ENCODE data around the gene ITGA3. TPM values are rescaled to one million over a fixed set of nuclear protein-coding genes. Genes with fewer than 3 reads are reported as not detected.

Gene ITGA3
- total RNA-seq, 1 experiment from 2014 or later, result 22.5 TPM

- no peaks in the 10 kb centered on the region for H3K79me1 ChIP-seq (ENCODE audit: insufficient read depth, low read depth, low read length, poor library complexity, severe bottlenecking)
- no peak overlapping the region for H4K5ac ChIP-seq (ENCODE audit: insufficient read length, low read depth, low read length)
- no peaks in the 10 kb centered on the region for H3K9me3 ChIP-seq (ENCODE audit: control insufficient read depth, low read depth, low read length)
- H3K56ac ChIP-seq (ENCODE audit: insufficient read length, low read depth, low read length), result no peak overlapping the region
- no peak overlapping the region for H4K91ac ChIP-seq (ENCODE audit: insufficient read length, low read depth, low read length)
- H3K4me1 Mint-ChIP-seq, result peaks cover 20 to 22% of the 10 kb centered on the region in 2 experiments
- no peaks in the 10 kb centered on the region for H3K36me3 Mint-ChIP-seq (ENCODE audit: insufficient read depth in 1 of 3, low read depth in 3 of 3)
- no peaks in the 10 kb centered on the region for H3K27me3 ChIP-seq (ENCODE audit: insufficient read depth, low read length)
- H3K4ac ChIP-seq (ENCODE audit: low read depth, low read length), result no peak overlapping the region
- no peak overlapping the region for H3T11ph ChIP-seq (ENCODE audit: low read length)
- no peaks in the 10 kb centered on the region for H4K20me1 ChIP-seq (ENCODE audit: control insufficient read depth, insufficient read depth, insufficient read length)
- no peak overlapping the region for H3K14ac ChIP-seq (ENCODE audit: insufficient read depth, low read length)
- no CpG with 5 or more reads among the region's 10 CpGs for WGBS (ENCODE audit: extremely low coverage, insufficient read length, low lambda C conversion rate)
- no peak overlapping the region for H3K9ac ChIP-seq (ENCODE audit: extremely low read depth, insufficient read length, low read length)
- H3K27me3 Mint-ChIP-seq (ENCODE audit: low read depth), result peaks cover 12% of the 10 kb centered on the region
- no peak overlapping the region for H3K23ac ChIP-seq (ENCODE audit: insufficient read length, low read depth, low read length)
- no peaks in the 10 kb centered on the region for H3K9me3 Mint-ChIP-seq
- H4K8ac ChIP-seq (replicated peaks; ENCODE audit: insufficient read length, low read depth, low read length), result no peak overlapping the region
- H2BK12ac ChIP-seq (ENCODE audit: insufficient read length, low read depth, low read length), result no peak overlapping the region
- no peaks in the 10 kb centered on the region for H3K23me2 ChIP-seq (ENCODE audit: insufficient read length, low read depth, low read length, poor library complexity, severe bottlenecking)
- no peak overlapping the region for H2BK120ac ChIP-seq (ENCODE audit: low read depth, low read length, poor library complexity, severe bottlenecking)
- no peak overlapping the region for H2BK15ac ChIP-seq (ENCODE audit: low read depth, low read length)
- H3K4me1 ChIP-seq (ENCODE audit: insufficient read depth, low read length), result 0 out of 2 replicates have a peak, but pooled peaks cover 2% of the 10 kb centered on the region
- DNase-seq, result no peak
- no peak overlapping the region for H2AK5ac ChIP-seq (ENCODE audit: insufficient read length, low read length)
- TF ChIP-seq, protein P1, sequence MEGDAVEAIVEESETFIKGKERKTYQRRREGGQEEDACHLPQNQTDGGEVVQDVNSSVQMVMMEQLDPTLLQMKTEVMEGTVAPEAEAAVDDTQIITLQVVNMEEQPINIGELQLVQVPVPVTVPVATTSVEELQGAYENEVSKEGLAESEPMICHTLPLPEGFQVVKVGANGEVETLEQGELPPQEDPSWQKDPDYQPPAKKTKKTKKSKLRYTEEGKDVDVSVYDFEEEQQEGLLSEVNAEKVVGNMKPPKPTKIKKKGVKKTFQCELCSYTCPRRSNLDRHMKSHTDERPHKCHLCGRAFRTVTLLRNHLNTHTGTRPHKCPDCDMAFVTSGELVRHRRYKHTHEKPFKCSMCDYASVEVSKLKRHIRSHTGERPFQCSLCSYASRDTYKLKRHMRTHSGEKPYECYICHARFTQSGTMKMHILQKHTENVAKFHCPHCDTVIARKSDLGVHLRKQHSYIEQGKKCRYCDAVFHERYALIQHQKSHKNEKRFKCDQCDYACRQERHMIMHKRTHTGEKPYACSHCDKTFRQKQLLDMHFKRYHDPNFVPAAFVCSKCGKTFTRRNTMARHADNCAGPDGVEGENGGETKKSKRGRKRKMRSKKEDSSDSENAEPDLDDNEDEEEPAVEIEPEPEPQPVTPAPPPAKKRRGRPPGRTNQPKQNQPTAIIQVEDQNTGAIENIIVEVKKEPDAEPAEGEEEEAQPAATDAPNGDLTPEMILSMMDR (conservative IDR thresholded peaks at IDR 0.05), result no peak
- H3K4me2 ChIP-seq (ENCODE audit: insufficient read depth, insufficient read length, low read length), result no peak overlapping the region
- no peaks in the 10 kb centered on the region for H3K79me2 ChIP-seq (ENCODE audit: insufficient read depth, low read length)
- H3K4me3 Mint-ChIP-seq, result no peak overlapping the region
- no peak overlapping the region for H2AFZ ChIP-seq (ENCODE audit: low read length)
- H3K27ac ChIP-seq (ENCODE audit: insufficient read length, low read depth, low read length), result no peak overlapping the region
- H3K18ac ChIP-seq (ENCODE audit: insufficient read length, low read depth, low read length), result no peak overlapping the region
- H2BK20ac ChIP-seq (ENCODE audit: low read depth, low read length, poor library complexity, severe bottlenecking), result no peak overlapping the region
- H2BK5ac ChIP-seq (ENCODE audit: insufficient read length, low read length), result no peak overlapping the region
- H3K27ac Mint-ChIP-seq, result no peak overlapping the region
Measured at GRCh38 chr17:50062293-50063243, 6.7 kb downstream of the ITGA3 start.
